GM10266 (cell line): ENCODE data around the gene IGFL2.
"Not testable (repeated sequence)": the region's sequence is repeated elsewhere in the genome, so short reads cannot be mapped to it uniquely, and the experiment has no call there.

Source experiments
- DNase-seq: peaks from one replicate; pipeline ENCODE4 v3.0.0; 2012; ENCODE audit errors: extremely low spot score
- CTCF ChIP-seq: IDR thresholded peaks from 2 replicates; pipeline ENCODE4 v1.5.1; 2012; ENCODE audit warnings: mild to moderate bottlenecking, low read depth; ENCODE audit not compliant: control insufficient read depth, insufficient read depth; ENCODE audit errors: missing control alignments

Gene IGFL2

GRCh38 chr19:46192992-46193650 lies 45.1 kb downstream of the IGFL2 start:
- TF ChIP-seq CTCF = no peak
- no peak for DNase-seq

- DNase-seq = no peak
- TF ChIP-seq CTCF = no peak
These were observed 45.6 kb downstream of the IGFL2 start for GRCh38 chr19:46193678-46194077.

- DNase-seq = no peak
- no peak for TF ChIP-seq CTCF
These were observed 47.1 kb downstream of the IGFL2 start for GRCh38 chr19:46195104-46195503.

GRCh38 chr19:46195919-46196318 lies 47.9 kb downstream of the IGFL2 start:
- DNase-seq = not testable (repeated sequence)

- no peak for TF ChIP-seq CTCF
These were observed 48.5 kb downstream of the IGFL2 start for GRCh38 chr19:46196410-46197124.

GRCh38 chr19:46197314-46198070 lies 49.5 kb downstream of the IGFL2 start:
- DNase-seq = no peak
- TF ChIP-seq CTCF = no peak

More at GRCh38 chr19:46196410-46197124, 48.5 kb downstream of the IGFL2 start:
- no peak for DNase-seq

GRCh38 chr19:46198756-46199155 lies 50.7 kb downstream of the IGFL2 start:
- TF ChIP-seq CTCF = no peak
- no peak for DNase-seq
